LNCAP (cell line): ENCODE measurements around the gene PRR19.

ENCODE experiments used
- TF ChIP-seq, protein P1 (sequence below): fragments of 450-650 bp; IDR thresholded peaks from 2 replicates; pipeline ENCODE4 v1.5.1; 2017; ENCODE audit warnings: mild to moderate bottlenecking

Gene PRR19

DNA sequence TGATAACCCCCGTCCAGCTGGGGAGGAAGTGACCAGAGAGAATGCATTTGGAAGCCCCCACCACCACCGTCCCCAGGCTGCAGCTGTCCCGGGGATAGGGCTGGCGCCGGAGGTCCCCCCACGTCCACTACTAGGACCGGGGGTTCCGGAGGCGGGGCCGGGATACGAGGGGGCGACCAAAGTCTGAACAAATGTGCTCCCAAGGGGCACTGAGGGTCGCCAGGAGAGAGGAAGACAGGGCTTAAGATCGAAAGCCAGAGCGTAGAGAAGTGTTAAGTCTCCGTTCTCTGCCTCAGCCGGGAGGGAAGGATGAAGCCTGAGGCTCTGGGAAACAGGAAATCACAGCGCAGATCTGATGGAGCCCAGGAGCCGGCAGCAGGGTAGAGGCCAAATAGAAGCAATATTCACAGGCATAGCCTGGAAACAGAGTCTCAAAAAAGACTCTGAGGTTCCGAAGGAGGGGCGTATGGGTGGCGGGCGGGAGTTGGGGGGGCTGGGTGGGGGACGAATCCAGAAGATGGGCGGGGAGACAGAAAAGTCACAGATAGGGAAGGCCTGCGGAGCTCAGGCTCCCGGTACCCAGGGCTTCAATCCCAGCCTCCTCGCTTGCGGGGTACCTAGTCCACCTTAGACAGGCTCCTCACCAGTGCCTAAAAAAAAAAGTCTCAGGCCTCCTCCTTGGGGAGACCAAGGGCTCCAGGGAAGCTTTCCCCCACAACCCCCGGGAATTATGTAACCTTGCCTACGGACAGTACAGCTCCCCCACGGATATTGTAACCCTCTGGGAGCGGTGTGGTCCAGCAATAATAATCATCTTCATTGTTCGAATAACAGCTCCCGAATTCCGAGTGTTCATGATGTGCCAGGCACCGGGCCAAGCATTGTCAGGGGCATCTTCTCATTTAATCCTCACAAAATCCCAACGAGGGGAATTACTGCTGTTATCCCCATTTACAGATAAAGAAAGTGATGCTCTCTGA, 45.9 kb upstream of the PRR19 start:
- TF ChIP-seq, protein P1, sequence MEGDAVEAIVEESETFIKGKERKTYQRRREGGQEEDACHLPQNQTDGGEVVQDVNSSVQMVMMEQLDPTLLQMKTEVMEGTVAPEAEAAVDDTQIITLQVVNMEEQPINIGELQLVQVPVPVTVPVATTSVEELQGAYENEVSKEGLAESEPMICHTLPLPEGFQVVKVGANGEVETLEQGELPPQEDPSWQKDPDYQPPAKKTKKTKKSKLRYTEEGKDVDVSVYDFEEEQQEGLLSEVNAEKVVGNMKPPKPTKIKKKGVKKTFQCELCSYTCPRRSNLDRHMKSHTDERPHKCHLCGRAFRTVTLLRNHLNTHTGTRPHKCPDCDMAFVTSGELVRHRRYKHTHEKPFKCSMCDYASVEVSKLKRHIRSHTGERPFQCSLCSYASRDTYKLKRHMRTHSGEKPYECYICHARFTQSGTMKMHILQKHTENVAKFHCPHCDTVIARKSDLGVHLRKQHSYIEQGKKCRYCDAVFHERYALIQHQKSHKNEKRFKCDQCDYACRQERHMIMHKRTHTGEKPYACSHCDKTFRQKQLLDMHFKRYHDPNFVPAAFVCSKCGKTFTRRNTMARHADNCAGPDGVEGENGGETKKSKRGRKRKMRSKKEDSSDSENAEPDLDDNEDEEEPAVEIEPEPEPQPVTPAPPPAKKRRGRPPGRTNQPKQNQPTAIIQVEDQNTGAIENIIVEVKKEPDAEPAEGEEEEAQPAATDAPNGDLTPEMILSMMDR, result no peak

DNA sequence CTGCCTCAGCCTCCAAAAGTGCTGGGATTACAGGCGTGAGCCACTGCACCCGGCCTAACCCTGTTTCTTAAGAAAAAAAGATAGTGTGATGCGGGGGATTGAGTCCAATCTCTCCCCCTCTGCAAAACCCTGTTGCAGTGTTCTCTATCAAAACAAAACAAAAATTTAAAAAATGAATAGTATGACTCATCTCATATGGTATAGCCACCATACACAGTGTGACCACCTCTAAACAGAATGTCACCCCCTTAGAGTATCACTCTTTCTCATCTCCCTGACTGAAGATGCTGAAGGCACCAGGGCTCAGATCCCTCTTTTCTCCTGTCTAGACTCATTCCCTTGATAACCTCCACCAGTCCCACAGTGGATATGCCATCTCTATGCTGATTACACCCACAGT, 40.2 kb upstream of the PRR19 start:
- TF ChIP-seq, protein P1, result no peak

DNA sequence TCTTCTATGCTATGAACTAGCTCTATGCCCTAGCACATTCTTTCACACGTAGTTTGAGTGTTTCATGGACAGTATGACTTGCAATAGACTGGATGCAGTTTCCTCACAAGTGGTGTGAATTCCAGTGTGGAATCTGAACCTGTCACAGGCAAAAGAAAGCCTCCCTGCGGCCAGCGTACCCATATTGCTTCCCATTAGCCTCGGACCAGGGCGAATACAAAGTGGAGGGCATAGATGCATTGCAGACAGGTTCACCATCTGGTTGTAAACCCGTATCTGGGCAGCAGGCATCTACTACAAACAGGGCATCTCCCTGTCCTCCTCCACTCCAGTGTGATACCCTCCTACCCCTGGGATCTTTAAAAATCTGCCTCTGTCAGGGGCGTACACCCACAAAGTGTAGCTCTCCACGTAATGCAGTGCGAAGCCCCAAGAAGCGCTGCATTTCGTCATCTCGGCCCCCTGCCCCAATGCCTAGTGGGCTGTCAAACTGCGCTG, 34.2 kb upstream of the PRR19 start:
- TF ChIP-seq, protein P1, result no peak

DNA sequence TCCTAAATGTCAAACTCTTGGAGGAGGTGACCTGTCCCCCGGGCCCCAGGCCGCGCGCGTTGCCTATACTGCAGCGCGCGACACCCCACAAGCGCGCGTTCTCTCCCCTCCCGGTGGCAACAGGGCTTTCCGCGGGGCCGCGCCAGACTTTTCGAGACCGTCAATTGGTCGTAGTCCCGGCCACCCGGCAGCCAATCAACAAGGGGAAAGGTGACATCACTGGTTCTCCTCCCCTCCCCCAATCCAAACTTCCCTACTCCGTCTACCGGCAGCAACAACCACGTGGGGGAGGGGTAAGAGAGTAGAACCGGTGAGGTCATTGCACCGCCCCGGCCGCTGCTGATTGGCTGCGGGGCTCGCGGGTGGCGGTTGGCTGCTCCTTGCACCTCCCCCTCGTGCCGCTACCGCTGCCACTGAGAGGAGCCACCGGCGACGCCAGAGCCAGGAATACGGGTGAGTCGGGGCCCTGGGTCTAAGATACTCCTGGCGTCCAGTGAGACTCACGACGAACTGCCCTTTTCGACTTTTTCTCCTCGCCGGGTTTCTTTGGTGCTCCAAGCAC, 33.7 kb upstream of the PRR19 start:
- TF ChIP-seq, protein P1, result no peak

DNA sequence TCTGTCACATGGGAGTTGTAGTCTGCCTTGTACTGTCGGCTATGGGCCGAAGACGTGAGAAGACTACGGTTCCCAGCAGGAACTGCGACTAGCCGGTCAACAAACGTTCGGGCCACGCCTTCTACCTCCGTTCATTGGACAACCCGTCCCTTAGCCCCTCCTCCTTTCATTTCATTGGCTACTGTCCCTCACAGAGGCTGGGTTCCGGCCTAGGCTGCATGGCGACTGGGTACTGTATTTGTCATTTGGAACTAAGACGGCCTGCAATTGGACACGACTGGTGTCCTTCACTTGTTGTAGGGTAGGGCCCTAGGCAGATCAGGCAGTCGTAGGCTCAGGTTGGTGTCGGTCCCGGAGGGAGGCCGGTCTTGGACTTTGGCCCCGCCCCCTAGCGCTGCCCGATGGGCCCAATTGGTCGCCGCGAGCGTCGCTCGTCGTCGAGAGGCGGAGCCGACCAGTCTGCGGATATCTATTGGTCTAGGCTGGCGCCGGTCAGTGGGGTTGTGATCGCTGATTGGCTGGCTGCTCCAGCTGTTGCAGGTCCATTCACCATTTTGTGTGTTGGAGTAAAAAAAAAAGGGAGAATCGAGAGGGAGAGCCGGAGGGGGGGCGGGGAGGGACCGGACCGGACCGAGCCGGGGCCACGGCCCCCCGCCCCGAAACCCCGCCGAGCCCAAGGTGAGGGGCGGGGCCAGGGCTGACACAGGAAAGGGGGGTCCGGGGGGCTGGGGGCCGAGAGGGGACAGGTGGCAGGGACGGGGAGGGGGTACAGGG, 33.0 kb upstream of the PRR19 start, which contains the start of gene CIC:
Gene CIC (plus strand): TSS at position 549 of the 774 bp plus-strand sequence. CDS start 2,532 bp downstream, outside the sequence.
- TF ChIP-seq, protein P1, result no peak

DNA sequence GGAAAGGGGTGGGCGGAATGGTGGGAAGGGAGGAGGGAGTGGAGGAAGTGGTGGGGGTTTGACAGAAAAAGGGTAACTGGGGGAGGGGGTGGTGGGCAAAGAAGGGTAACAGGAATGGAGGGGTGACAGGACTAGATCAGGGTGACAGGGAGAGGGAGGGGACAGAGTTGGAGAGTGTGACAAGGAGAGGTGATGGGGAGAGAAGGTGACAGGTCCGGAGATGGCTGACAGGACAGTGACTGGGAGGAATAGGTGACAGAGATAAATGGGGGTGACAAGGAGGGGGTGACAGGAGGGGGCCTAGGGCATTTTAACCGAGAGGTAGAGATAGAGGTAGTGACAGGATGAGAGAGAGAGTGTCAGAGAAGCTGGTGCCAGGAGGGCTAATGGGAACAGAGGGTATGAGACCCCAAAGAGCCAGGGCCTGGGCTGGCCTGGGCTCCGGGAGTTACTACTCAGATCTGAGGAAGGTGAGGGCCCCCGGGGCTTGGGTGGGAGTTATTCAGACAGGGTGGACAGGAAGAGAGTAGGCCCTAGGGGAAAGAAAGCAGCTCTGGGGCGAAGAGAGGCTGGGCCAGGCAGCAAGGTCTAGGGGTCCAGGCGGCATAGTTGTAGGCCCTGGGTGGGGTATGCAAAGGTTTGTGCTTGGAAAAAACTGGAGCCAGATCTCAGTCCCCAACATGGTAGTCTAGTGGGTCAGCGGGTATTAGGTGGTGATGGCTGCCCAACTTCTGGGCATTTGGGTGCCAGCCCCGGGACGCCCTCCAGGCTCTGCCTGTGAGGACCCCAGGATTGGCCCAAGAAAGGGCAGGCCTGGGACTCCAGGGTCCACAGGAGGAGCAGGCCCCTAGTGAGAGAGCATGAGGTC, 32.2 kb upstream of the PRR19 start:
- TF ChIP-seq, protein P1, result no peak
